ENCODE measurements around the gene MAPK1IP1L. TPM values are rescaled to one million over a fixed set of nuclear protein-coding genes. Genes with fewer than 3 reads are reported as not detected.
A peak's percentile ranks its signal among the peaks of the same experiment; 100 is the strongest.

MAPK1IP1L gene
- total and polyA plus RNA-seq, 10 donors, result 20.8 to 72.5 (median 60.6) TPM

DNA sequence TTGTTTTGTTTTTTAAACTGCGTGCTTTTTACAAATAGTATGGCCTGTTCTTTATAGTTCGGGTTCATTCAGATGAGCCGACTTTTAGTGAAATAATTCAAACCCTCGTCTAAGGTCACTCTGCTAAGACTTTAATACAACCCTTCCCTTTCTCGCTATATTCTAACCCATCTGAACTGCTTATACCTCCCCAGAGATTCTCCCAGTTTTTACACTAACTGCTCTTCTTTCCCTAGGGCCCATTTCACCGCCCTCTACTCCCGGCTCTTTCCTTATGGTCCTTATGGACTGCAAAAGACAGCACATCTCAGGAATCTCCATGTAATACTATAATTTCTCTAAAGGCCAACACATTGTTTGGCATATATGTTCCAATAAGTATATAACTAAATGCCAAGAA is 2.1 kb downstream of the MAPK1IP1L start:
- Histone ChIP-seq H3K27me3 (replicated peaks in 1 of 7) (no peaks in the 10 kb centered on the region), H3K36me3 (peaks cover 0 to 48% (median 7%) of the 10 kb centered on the region in 6 donors), H3K27ac (no peak overlapping the region), H3K4me3 (peak overlapping the region in 3 of 8 donors; percentile 58 to 89 (median 62)), H3K4me1 (peaks cover 15 to 71% (median 51%) of the 10 kb centered on the region in 6 donors), H3K9me3 (no peaks in the 10 kb centered on the region)
- 93 to 95% (median 93%) methylated on average over 7 of the region's 7 CpGs for WGBS, 5 donors
- DNase-seq, result no peak
- TF ChIP-seq POLR2AphosphoS5 (IDR thresholded peaks at IDR 0.05) (no peak), POLR2A (IDR thresholded peaks at IDR 0.05) (no peak)
- intact Hi-C loops (cut with DNase I; ENCODE audit: low total_unique reads), result no loop called here

DNA sequence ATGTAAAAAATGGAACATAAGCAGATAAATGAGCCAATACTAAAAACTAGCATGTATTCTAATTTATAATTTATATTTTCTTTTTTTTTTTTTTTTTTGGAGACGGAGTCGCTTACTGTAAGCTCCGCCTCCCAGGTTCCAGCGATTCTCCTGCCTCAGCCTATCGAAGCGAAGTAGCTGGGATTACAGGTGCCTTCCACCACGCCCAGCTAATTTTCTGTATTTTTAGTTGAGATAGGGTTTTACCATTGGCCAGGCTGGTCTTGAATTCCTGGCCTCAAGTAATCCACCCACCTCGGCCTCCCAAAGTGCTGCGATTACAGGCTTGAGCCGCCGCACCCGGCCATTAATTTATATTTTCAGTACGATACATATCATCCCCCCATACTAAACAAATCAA is 2.7 kb downstream of the MAPK1IP1L start:
- TF ChIP-seq, protein P1, sequence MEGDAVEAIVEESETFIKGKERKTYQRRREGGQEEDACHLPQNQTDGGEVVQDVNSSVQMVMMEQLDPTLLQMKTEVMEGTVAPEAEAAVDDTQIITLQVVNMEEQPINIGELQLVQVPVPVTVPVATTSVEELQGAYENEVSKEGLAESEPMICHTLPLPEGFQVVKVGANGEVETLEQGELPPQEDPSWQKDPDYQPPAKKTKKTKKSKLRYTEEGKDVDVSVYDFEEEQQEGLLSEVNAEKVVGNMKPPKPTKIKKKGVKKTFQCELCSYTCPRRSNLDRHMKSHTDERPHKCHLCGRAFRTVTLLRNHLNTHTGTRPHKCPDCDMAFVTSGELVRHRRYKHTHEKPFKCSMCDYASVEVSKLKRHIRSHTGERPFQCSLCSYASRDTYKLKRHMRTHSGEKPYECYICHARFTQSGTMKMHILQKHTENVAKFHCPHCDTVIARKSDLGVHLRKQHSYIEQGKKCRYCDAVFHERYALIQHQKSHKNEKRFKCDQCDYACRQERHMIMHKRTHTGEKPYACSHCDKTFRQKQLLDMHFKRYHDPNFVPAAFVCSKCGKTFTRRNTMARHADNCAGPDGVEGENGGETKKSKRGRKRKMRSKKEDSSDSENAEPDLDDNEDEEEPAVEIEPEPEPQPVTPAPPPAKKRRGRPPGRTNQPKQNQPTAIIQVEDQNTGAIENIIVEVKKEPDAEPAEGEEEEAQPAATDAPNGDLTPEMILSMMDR (IDR thresholded peaks at IDR 0.05 in 8 of 11, conservative IDR thresholded peaks at IDR 0.05 in 3 of 11), result no peak
- TF ChIP-seq POLR2AphosphoS5 (IDR thresholded peaks at IDR 0.05) (no peak), POLR2A (IDR thresholded peaks at IDR 0.05) (no peak)

DNA sequence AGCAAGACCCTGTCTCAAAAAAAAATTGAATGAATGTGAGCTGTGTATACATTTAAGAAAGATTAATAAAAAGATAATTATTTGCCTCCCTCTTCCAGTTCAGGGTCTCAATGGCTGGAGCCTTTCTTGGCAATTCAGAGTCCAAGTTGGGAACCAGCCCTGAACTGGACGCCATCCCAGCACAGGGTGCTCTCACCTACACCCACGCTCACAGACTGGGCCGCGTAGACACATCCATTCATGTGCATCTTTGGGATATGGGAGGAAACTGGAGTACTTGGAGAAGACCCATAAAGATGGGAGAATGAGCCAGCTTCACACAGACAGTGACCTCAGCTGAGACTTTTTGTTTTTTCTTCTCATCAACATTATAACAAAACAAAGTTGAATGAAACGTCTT is 6.5 kb downstream of the MAPK1IP1L start:
- DNase-seq, result no peak
- no peaks in the 10 kb centered on the region for H3K27me3 ChIP-seq (replicated peaks in 1 of 7)
- H3K27ac ChIP-seq, result no peak overlapping the region
- no peak for TF ChIP-seq POLR2A (IDR thresholded peaks at IDR 0.05)
- TF ChIP-seq, protein P1 (IDR thresholded peaks at IDR 0.05 in 8 of 11, conservative IDR thresholded peaks at IDR 0.05 in 3 of 11), result no peak
- TF ChIP-seq POLR2AphosphoS5 (IDR thresholded peaks at IDR 0.05), result no peak
- H3K36me3 ChIP-seq, result peaks cover 0 to 89% (median 17%) of the 10 kb centered on the region in 6 donors
- no peaks in the 10 kb centered on the region for H3K9me3 ChIP-seq
- no peak overlapping the region for H3K4me3 ChIP-seq
- intact Hi-C loops (cut with DNase I; ENCODE audit: low total_unique reads), result no loop called here
- 87 to 95% (median 94%) methylated on average over 5 of the region's 5 CpGs for WGBS, 5 donors
- peaks cover 8 to 89% (median 48%) of the 10 kb centered on the region in 6 donors for H3K4me1 ChIP-seq

More for the DNA sequence above, 2.7 kb downstream of the MAPK1IP1L start:
- Histone ChIP-seq H3K9me3 (no peaks in the 10 kb centered on the region), H3K4me3 (no peak overlapping the region), H3K4me1 (peaks cover 15 to 76% (median 51%) of the 10 kb centered on the region in 6 donors), H3K27me3 (replicated peaks in 1 of 7) (no peaks in the 10 kb centered on the region), H3K36me3 (peaks cover 0 to 54% (median 7%) of the 10 kb centered on the region in 6 donors), H3K27ac (no peak overlapping the region)
- intact Hi-C loops (cut with DNase I; ENCODE audit: low total_unique reads), result no loop called here
- no peak for DNase-seq
- 96 to 99% (median 98%) methylated on average over 13 of the region's 13 CpGs for WGBS, 5 donors

DNA sequence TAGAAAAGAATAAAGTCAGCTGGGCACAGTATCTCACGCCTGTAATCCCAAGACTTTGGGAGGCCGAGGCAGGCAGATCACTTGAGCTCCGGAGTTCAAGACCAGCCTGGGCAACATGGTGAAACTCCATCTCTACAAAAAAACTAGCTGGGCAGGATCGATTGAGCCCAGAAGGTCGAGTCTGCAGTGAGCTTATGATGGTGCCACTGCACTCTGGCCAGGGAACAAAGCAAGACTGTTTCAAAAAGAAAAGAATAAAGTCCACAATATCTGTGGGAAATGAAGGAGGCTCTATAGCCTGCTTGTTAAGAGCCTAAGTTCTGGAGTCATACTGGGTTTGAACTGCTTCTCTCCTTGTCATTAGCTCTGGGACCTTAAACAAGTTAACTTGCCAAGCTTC is 7.9 kb downstream of the MAPK1IP1L start:
- peaks cover 0 to 92% (median 30%) of the 10 kb centered on the region in 6 donors for H3K36me3 ChIP-seq

More for the DNA sequence above, 7.9 kb downstream of the MAPK1IP1L start:
- Histone ChIP-seq H3K4me1 (peaks cover 0 to 84% (median 37%) of the 10 kb centered on the region in 6 donors), H3K9me3 (no peaks in the 10 kb centered on the region), H3K4me3 (no peak overlapping the region), H3K27ac (no peak overlapping the region), H3K27me3 (replicated peaks in 1 of 7) (no peaks in the 10 kb centered on the region)
- TF ChIP-seq, protein P1 (IDR thresholded peaks at IDR 0.05 in 8 of 11, conservative IDR thresholded peaks at IDR 0.05 in 3 of 11), result no peak
- TF ChIP-seq POLR2AphosphoS5 (IDR thresholded peaks at IDR 0.05) (no peak), POLR2A (IDR thresholded peaks at IDR 0.05) (no peak)
- WGBS, 5 donors, result 93 to 98% (median 96%) methylated on average over 5 of the region's 5 CpGs
- intact Hi-C loops (cut with DNase I; ENCODE audit: low total_unique reads), result no loop called here
- no peak for DNase-seq
